HepG2 (cell line): ENCODE data around the gene TREX2.

Experiments
- AHDC1 ChIP-seq: sonication (generic); formaldehyde crosslinking; IDR thresholded peaks from 2 replicates; pipeline ENCODE4 v1.5.1; 2020; ENCODE audit warnings: mild to moderate bottlenecking, missing genetic modification reagents, borderline replicate concordance
- CTCF ChIP-seq: sonication (generic); formaldehyde crosslinking; IDR thresholded peaks from 2 replicates; pipeline ENCODE4 v1.5.0; 2020; ENCODE audit warnings: mild to moderate bottlenecking, missing genetic modification reagents, moderate library complexity
- EHMT2 ChIP-seq: fragments of 200-600 bp; sonication (generic); IDR thresholded peaks from 2 replicates; pipeline ENCODE4 v1.7.0; 2017; ENCODE audit warnings: antibody characterized with exemption, low read depth, low read length, borderline replicate concordance
- FOXA3 ChIP-seq: IDR thresholded peaks from 2 replicates; pipeline ENCODE4 v1.6.1; 2016; ENCODE audit warnings: missing genetic modification reagents, missing compliant biosample characterization
- HNF1A ChIP-seq, 2 experiments: sonication (generic) in 1 of 2; formaldehyde crosslinking in 1 of 2; IDR thresholded peaks; 2 replicates each; pipeline versions ENCODE4 v1.4.0 to v1.6.1; 2016 to 2020; ENCODE audit warnings: borderline replicate concordance in 1 of 2, low read depth in 1 of 2, mild to moderate bottlenecking in 1 of 2, missing genetic modification reagents in 1 of 2
- HNRNPK ChIP-seq: fragments of 200-400 bp; formaldehyde crosslinking; IDR thresholded peaks from 2 replicates; pipeline ENCODE4 v1.6.1; 2018; ENCODE audit warnings: low read length, low read depth, moderate library complexity, mild to moderate bottlenecking; ENCODE audit not compliant: poor library complexity, severe bottlenecking
- POLR2A ChIP-seq, 2 experiments: IDR thresholded peaks; 2 replicates each; pipeline ENCODE4 v1.6.1; 2011; ENCODE audit warnings: low read depth in 2 of 2, low read length in 2 of 2, mild to moderate bottlenecking in 1 of 2, moderate library complexity in 1 of 2; ENCODE audit not compliant: insufficient read depth in 1 of 2
- POLR2AphosphoS2 ChIP-seq: IDR thresholded peaks from 2 replicates; pipeline ENCODE4 v1.6.1; 2011; ENCODE audit warnings: low read depth, low read length, improper control_type of control experiment
- ZNF136 ChIP-seq: sonication (generic); formaldehyde crosslinking; IDR thresholded peaks from 2 replicates; pipeline ENCODE4 v1.8.1; 2022; ENCODE audit warnings: low read depth, mild to moderate bottlenecking, moderate library complexity, missing genetic modification reagents
- ZNF567 ChIP-seq: sonication (generic); formaldehyde crosslinking; IDR thresholded peaks from 2 replicates; pipeline ENCODE4 v1.8.1; 2023; ENCODE audit warnings: mild to moderate bottlenecking, missing genetic modification reagents, borderline replicate concordance

GRCh38 chrX:153394612-153395011 lies 51.2 kb downstream of the TREX2 start:
- TF ChIP-seq CTCF (CRISPR knock-in tag) (no peak), FOXA3 (CRISPR knock-in tag) (no peak), HNF1A (IDR thresholded peaks at IDR 0.05; ENCODE audit: low read depth) (no peak), HNF1A (CRISPR knock-in tag; IDR thresholded peaks at IDR 0.05; ENCODE audit: borderline replicate concordance) (no peak), POLR2AphosphoS2 (no peak), AHDC1 (CRISPR knock-in tag) (no peak), HNRNPK (no peak), EHMT2 (no peak), ZNF136 (no peak), ZNF567 (CRISPR knock-in tag) (no peak), POLR2A (IDR thresholded peaks at IDR 0.05; ENCODE audit: insufficient read depth in 1 of 2, low read depth in 2 of 2, low read length in 2 of 2) (no peak)
